CD4-positive, alpha-beta T cell treated with Interleukin-4 for 1 hour (primary cell): Measurements from ENCODE around the gene SPATA31A6.
A peak's percentile ranks its signal among the peaks of the same experiment; 100 is the strongest.
"Not testable (repeated sequence)": the region's sequence is repeated elsewhere in the genome, so short reads cannot be mapped to it uniquely, and the experiment has no call there.

ENCODE experiments used
- DNase-seq, 2 donors: peaks; one replicate each; pipeline ENCODE4 v3.0.0-alpha.2; 2020 to 2022

SPATA31A6 gene

GRCh38 chr9:42183359-42183758, at the start of gene SPATA31A6:
Gene SPATA31A6 (plus strand): TSS chr9:42183659. CDS start chr9:42183688, 29 bp downstream.
- not testable (repeated sequence) for DNase-seq

- DNase-seq, result peak in 1 of 2 donors; percentile 5
These were observed 23.2 kb upstream of the SPATA31A6 start for GRCh38 chr9:42160299-42160698.

DNA sequence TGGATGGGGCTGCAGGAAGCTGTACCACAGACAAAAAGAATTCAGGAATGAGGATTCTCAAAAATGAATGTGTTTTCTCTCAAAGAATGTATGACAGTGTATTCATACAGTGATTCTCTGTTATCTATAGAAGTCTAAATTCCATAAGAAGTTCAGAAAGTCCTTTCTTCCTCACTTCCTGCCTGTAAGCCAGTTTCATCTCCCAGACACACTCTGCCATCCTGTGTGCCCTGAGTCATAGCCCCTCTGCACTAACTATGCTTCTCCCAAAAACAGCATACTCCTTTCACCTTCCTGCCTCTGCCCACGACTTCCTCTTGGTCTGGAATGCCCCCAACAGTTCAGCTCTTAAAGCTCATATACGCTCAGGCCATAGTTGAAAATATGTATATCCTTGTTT, 36.4 kb downstream of the SPATA31A6 start:
- not testable (repeated sequence) for DNase-seq

GRCh38 chr9:42223230-42223629, 39.8 kb downstream of the SPATA31A6 start:
- not testable (repeated sequence) for DNase-seq

DNA sequence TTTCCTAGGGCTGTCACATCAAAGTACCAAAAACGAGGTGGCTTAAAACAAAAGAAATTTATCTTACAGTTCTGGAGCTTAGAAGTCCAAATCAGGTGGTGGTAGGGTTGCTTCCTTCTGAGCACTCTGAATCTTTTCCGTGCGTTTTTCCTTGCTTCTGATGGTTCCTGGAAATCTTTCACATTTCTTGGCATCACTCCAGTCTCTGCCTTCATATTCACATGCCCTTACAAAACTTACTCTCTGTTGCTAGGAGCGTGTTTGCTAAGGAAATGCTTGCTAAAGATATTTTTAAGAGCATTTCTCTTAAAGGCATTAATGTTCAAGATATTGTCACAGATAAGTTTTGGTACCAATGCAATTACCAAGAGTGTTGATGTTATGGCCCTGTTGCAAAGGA, 49.6 kb downstream of the SPATA31A6 start:
- not testable (repeated sequence) for DNase-seq

- not testable (repeated sequence) for DNase-seq
These were observed 51.2 kb downstream of the SPATA31A6 start for GRCh38 chr9:42234610-42235009.

DNA sequence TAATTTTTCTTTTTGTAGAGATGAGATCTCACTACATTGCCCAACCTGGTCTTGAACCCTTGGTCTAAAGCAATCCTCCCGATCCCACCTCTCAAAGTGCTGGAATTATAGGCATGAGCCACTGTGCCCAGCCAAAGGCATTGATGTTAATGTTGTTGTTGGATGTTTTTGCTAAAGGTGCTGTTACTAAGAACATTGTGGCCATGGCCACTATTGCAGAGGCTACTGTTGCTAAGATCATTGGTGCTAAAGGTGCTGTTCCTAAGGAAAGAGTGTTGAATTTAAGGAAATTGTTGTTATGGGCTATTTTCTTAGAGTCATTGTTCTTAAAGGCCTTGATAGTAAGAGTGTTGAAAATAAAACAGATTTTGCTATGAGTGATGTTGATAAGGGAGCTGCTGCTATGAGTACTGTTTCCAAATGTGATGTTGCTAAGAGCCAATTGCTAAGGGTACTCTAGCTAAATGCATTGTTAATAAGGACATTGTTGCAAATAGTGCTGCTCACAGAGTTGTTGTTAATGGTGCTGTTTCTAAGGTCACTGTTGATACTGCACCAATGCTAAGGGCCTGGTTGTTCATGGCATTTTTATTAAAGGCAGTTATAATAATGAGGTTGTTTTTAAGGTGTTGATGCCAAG, 52.0 kb downstream of the SPATA31A6 start:
- DNase-seq, result not testable (repeated sequence)

DNA sequence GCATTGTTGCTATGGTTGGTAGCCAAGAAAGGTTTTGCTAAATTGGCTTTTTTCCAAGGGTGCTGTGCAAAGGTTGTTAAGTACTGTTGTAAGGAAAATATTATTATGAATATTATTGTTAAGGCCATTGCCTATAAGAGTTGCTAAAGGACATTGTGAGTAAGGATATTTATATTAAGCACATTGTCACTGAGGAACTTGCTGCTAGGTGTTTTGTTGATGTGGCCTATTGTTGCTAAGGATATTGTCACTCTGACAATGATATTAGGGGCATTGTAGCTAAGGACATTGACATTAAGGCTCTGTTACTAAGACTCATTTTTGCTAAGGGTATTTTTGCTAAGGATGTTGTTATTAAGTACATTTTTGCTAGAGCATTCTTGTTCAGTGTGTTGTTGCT, 52.6 kb downstream of the SPATA31A6 start:
- not testable (repeated sequence) for DNase-seq

GRCh38 chr9:42237381-42237780, 53.9 kb downstream of the SPATA31A6 start:
- not testable (repeated sequence) for DNase-seq

DNA sequence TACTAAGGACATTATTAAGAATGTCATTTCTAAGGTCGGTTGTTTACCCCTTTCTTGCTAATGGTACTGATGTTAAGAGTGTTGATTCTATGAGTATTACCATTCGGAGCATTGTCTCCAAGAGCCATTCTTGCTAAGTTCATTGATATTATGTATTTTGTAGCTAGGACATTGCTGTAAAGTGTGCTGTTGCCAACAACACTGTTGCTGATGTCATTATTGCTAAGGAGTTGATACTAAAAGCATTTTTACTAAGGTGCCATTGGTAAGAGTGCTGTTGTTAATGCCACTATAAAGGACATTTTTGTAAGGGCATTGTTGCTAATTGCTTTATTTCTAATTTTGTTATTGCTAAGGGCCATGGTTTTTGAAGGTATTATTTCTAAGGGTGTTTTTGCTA, 55.4 kb downstream of the SPATA31A6 start:
- DNase-seq, result not testable (repeated sequence)
